Endothelial cell of umbilical vein (primary cell): ENCODE measurements around the gene CDCA3. TPM values are rescaled to one million over a fixed set of nuclear protein-coding genes. Genes with fewer than 3 reads are reported as not detected.
"Not testable (repeated sequence)": the region's sequence is repeated elsewhere in the genome, so short reads cannot be mapped to it uniquely, and the experiment has no call there.

Source experiments
- BruUV-seq: library from RNA; stranded (reverse); fragments of 400-500 nt; replicated peaks from 2 replicates; lab custom pipeline; 2021; lab: Mats Ljungman, UMichigan
- CTCF ChIA-PET: fragments of 300-600, 350-600 bp; sonication (Branson Sonifier 250); formaldehyde crosslinking; loops from one replicate; lab custom pipeline; 2021; ENCODE audit warnings: antibody characterized with exemption, inconsistent platforms; lab: Charles Lee
- POLR2A ChIA-PET: fragments of 300-600, 350-600 bp; sonication (Branson Sonifier 250); formaldehyde crosslinking; loops from one replicate; lab custom pipeline; 2021; ENCODE audit warnings: antibody characterized with exemption, inconsistent platforms; lab: Charles Lee
- DNase-seq: peaks from one replicate; pipeline ENCODE4 v3.0.0-alpha.2; 2011; ENCODE audit warnings: low read depth, low spot score
- FAIRE-seq: peaks from 2 replicates; lab custom pipeline; 2011; peaks lifted over from hg19 to GRCh38; lab: Jason Lieb, UNC
- H2AFZ ChIP-seq: 2 replicates; pipeline ENCODE4 v1.6.0; 2012; ENCODE audit warnings: low read depth, low read length, control low read depth, inconsistent platforms
- H3K27ac ChIP-seq: 2 replicates; pipeline ENCODE4 v1.5.1; 2011; ENCODE audit warnings: low read depth, mild to moderate bottlenecking, control low read depth, low read length, moderate library complexity; ENCODE audit not compliant: insufficient read depth
- H3K27me3 ChIP-seq, 2 experiments: 2 replicates each; pipeline versions ENCODE4 v1.6.0 to v1.6.1; 2011; ENCODE audit warnings: low read length in 2 of 2, mixed read lengths in 1 of 2; ENCODE audit not compliant: control insufficient read depth in 2 of 2, insufficient read depth in 2 of 2
- H3K36me3 ChIP-seq, 2 experiments: 2 replicates in 1 of 2; 3 replicates in 1 of 2; pipeline ENCODE4 v1.5.1; 2011; ENCODE audit warnings: low read length in 2 of 2, mild to moderate bottlenecking in 1 of 2, moderate library complexity in 1 of 2; ENCODE audit not compliant: control insufficient read depth in 2 of 2, insufficient read depth in 2 of 2; ENCODE audit errors: extremely low read depth in 1 of 2
- H3K4me1 ChIP-seq: 3 replicates; pipeline ENCODE4 v1.5.1; 2011; ENCODE audit warnings: mild to moderate bottlenecking, low read length; ENCODE audit not compliant: control insufficient read depth, insufficient read depth; ENCODE audit errors: extremely low read depth
- H3K4me2 ChIP-seq: 2 replicates; pipeline ENCODE4 v1.6.1; 2011; ENCODE audit warnings: low read length, control low read depth, mixed read lengths; ENCODE audit not compliant: insufficient read depth
- H3K4me3 ChIP-seq, 3 experiments: fragments of 200-600 bp in 1 of 3; sonication (generic), shearing (Covaris generic) in 1 of 3; replicated peaks in 1 of 3; 2 replicates each; pipeline ENCODE4 v1.5.1; 2011 to 2016; ENCODE audit warnings: control low read depth in 3 of 3, low read length in 3 of 3, mild to moderate bottlenecking in 2 of 3, inconsistent platforms in 1 of 3, low read depth in 1 of 3, moderate library complexity in 1 of 3; ENCODE audit not compliant: insufficient read depth in 1 of 3
- H3K79me2 ChIP-seq: 2 replicates; pipeline ENCODE4 v1.6.0; 2012; ENCODE audit warnings: low read length, inconsistent platforms; ENCODE audit not compliant: control insufficient read depth, insufficient read depth
- H3K9ac ChIP-seq: replicated peaks from 2 replicates; pipeline ENCODE3; 2011; ENCODE audit warnings: low read length, control low read depth; ENCODE audit not compliant: insufficient read depth; ENCODE audit errors: extremely low read depth
- H3K9me1 ChIP-seq: replicated peaks from 3 replicates; pipeline ENCODE4 v1.6.0; 2011; ENCODE audit warnings: mild to moderate bottlenecking, low read length; ENCODE audit not compliant: control insufficient read depth, insufficient read depth; ENCODE audit errors: extremely low read depth
- H3K9me3 ChIP-seq: replicated peaks from 2 replicates; pipeline ENCODE4 v1.5.1; 2012; ENCODE audit warnings: low read length, inconsistent platforms; ENCODE audit not compliant: control insufficient read depth, insufficient read depth
- H4K20me1 ChIP-seq: replicated peaks from 2 replicates; pipeline ENCODE3; 2011; ENCODE audit warnings: mild to moderate bottlenecking, low read length; ENCODE audit not compliant: control insufficient read depth, insufficient read depth; ENCODE audit errors: extremely low read depth
- EZH2 ChIP-seq: IDR thresholded peaks from 2 replicates; pipeline ENCODE4 v1.6.1; 2012; ENCODE audit warnings: borderline replicate concordance, low read depth, mild to moderate bottlenecking, moderate library complexity, low read length, inconsistent platforms; ENCODE audit not compliant: severe bottlenecking
- FOS ChIP-seq: IDR thresholded peaks from 2 replicates; pipeline ENCODE4 v1.6.1; 2011; ENCODE audit warnings: mild to moderate bottlenecking, low read length, moderate library complexity, borderline replicate concordance; ENCODE audit not compliant: insufficient read depth
- GATA2 ChIP-seq: IDR thresholded peaks from 2 replicates; pipeline ENCODE4 v1.7.0; 2011; ENCODE audit warnings: low read depth, mild to moderate bottlenecking, moderate library complexity, mixed read lengths, low read length; ENCODE audit not compliant: insufficient read length, insufficient read depth
- JUN ChIP-seq: IDR thresholded peaks from 2 replicates; pipeline ENCODE4 v1.6.1; 2011; ENCODE audit warnings: borderline replicate concordance, low read depth; ENCODE audit not compliant: insufficient read length, insufficient read depth
- MYC ChIP-seq: IDR thresholded peaks from one replicate; pipeline ENCODE4 v1.6.1; 2011; ENCODE audit warnings: mild to moderate bottlenecking, low read depth, low read length
- POLR2A ChIP-seq: IDR thresholded peaks from 2 replicates; pipeline ENCODE4 v1.6.1; 2012; ENCODE audit warnings: low read depth, mild to moderate bottlenecking, control low read depth, low read length
- POLR2AphosphoS5 ChIP-seq: IDR thresholded peaks from 2 replicates; pipeline ENCODE4 v1.6.1; 2012; ENCODE audit warnings: low read depth, mild to moderate bottlenecking, control low read depth, low read length, moderate library complexity; ENCODE audit not compliant: insufficient read depth
- dilution Hi-C: fragments of 300-500 bp; cut with MboI; formaldehyde crosslinking; loops from one replicate; pipeline ENCODE4 v1.15.0; 2019; ENCODE audit warnings: low sequenced_read_pairs; ENCODE audit not compliant: extremely low pct_ligation_motif_present
- intact Hi-C: fragments of 100-400 bp; cut with micrococcal nuclease; formaldehyde crosslinking; loops from one replicate; pipeline ENCODE4 v1.10.0; 2022
- polyA plus RNA-seq, 4 experiments: library from polyadenylated mRNA; depleted of rRNA in 3 of 4; stranded (reverse) in 3 of 4; unstranded in 1 of 4; fragments of >200 nt; gene quantifications; 2 replicates each; pipeline versions ENCODE4 v1.2.1 to v1.2.3, GENCODE V29; 2011 to 2012; ENCODE audit warnings: missing spikeins in 1 of 4
- total RNA-seq: library from RNA; stranded (reverse); gene quantifications from 2 replicates; pipeline ENCODE4 v1.2.3, GENCODE V29; 2021
- TF ChIP-seq, protein P1 (sequence below): IDR thresholded peaks from 2 replicates; pipeline ENCODE4 v1.6.1; 2011; ENCODE audit not compliant: insufficient read depth, insufficient read length
- TF ChIP-seq, protein P2 (sequence below), 2 donors: IDR thresholded peaks; 1 replicate in 1 of 2; 2 replicates in 1 of 2; pipeline ENCODE4 v1.5.1; 2011; ENCODE audit warnings: low read length in 2 of 2, mild to moderate bottlenecking in 2 of 2, moderate library complexity in 2 of 2, control low read depth in 1 of 2, inconsistent platforms in 1 of 2, low read depth in 1 of 2; ENCODE audit not compliant: insufficient read depth in 1 of 2; ENCODE audit errors: extremely low read depth in 1 of 2

Gene CDCA3
- total and polyA plus RNA-seq, 2 donors (not counting 3 experiments of a cell fraction or from before 2014, with no cell fraction given): 44.3 to 53.5 TPM

- intact Hi-C loops: no loop called here
- peaks cover 3 to 11% of the 10 kb centered on the region in 2 experiments for H3K36me3 ChIP-seq
- FAIRE-seq (no peak), DNase-seq (no peak)
- no peak overlapping the region for H2AFZ ChIP-seq
- ChIA-PET POLR2A (no interaction called here), CTCF (interaction anchor here (0.6 kb wide), 1 partner anchor 14 kb away, joined by 3 read pairs; the partner anchor contains the start of gene SPSB2)
- dilution Hi-C loops: no loop called here
- peaks cover 10% of the 10 kb centered on the region for H3K4me1 ChIP-seq
- H3K4me3 ChIP-seq: no peak overlapping the region
- no peaks in the 10 kb centered on the region for H3K79me2 ChIP-seq
- BruUV-seq: no TSS peak
- H3K27me3 ChIP-seq: no peaks in the 10 kb centered on the region
- no peak overlapping the region for H3K27ac ChIP-seq
- H3K9me3 ChIP-seq: no peaks in the 10 kb centered on the region
- no peak overlapping the region for H3K9ac ChIP-seq
- H4K20me1 ChIP-seq: no peaks in the 10 kb centered on the region
- no peak for TF ChIP-seq JUN
- no peak for TF ChIP-seq EZH2
- TF ChIP-seq, protein P1, sequence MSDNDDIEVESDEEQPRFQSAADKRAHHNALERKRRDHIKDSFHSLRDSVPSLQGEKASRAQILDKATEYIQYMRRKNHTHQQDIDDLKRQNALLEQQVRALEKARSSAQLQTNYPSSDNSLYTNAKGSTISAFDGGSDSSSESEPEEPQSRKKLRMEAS: no peak
- TF ChIP-seq, protein P2, sequence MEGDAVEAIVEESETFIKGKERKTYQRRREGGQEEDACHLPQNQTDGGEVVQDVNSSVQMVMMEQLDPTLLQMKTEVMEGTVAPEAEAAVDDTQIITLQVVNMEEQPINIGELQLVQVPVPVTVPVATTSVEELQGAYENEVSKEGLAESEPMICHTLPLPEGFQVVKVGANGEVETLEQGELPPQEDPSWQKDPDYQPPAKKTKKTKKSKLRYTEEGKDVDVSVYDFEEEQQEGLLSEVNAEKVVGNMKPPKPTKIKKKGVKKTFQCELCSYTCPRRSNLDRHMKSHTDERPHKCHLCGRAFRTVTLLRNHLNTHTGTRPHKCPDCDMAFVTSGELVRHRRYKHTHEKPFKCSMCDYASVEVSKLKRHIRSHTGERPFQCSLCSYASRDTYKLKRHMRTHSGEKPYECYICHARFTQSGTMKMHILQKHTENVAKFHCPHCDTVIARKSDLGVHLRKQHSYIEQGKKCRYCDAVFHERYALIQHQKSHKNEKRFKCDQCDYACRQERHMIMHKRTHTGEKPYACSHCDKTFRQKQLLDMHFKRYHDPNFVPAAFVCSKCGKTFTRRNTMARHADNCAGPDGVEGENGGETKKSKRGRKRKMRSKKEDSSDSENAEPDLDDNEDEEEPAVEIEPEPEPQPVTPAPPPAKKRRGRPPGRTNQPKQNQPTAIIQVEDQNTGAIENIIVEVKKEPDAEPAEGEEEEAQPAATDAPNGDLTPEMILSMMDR (IDR thresholded peaks at IDR 0.05; ENCODE audit: extremely low read depth in 1 of 2, insufficient read depth in 1 of 2, low read depth in 1 of 2, low read length in 2 of 2): no peak
- no peak for TF ChIP-seq POLR2AphosphoS5
- TF ChIP-seq MYC: no peak
- TF ChIP-seq GATA2: no peak
- no peak for TF ChIP-seq FOS
- no peak for TF ChIP-seq POLR2A
- H3K9me1 ChIP-seq: no peaks in the 10 kb centered on the region
- no peak overlapping the region for H3K4me2 ChIP-seq
Observed at GRCh38 chr12:6887460-6887859, 36.4 kb upstream of the CDCA3 start.

DNA sequence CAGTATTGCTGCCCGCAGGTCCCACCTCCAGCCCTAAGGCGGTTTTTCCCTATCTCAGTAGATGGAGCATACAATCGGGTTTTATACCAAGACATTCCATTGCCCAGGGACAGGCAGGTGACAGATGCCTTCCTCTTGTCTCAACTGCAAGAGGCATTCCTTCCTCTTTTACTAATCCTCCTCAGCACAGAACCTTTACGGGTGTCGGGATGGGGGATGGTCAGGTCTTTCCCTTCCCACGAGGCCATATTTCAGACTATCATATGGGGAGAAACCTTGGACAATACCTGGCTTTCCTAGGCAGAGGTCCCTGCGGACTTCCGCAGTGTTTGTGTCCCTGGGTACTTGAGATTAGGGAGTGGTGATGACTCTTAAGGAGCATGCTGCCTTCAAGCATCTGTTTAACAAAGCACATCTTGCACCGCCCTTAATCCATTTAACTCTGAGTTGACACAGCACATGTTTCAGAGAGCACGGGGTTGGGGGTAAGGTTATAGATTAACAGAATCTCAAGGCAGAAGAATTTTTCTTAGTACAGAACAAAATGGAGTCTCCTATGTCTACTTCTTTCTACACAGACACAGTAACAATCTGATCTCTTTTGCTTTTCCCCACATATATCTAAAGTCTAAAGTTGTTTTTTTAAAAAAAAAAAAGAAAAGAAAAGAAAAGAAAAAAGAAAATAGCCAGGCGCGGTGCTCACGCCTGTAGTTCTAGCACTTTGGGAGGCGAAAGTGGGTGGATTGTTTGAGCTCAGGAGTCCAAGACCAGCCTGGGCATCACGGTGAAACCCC, 35.3 kb upstream of the CDCA3 start:
- H3K36me3 ChIP-seq: peaks cover 3 to 11% of the 10 kb centered on the region in 2 experiments
- H3K9me1 ChIP-seq, intact Hi-C loops, H3K9me3 ChIP-seq, CTCF ChIA-PET, BruUV-seq, H3K27me3 ChIP-seq, H3K4me1 ChIP-seq, H3K9ac ChIP-seq, H2AFZ ChIP-seq, H3K4me3 ChIP-seq, FAIRE-seq, H3K79me2 ChIP-seq, H3K27ac ChIP-seq, dilution Hi-C loops, POLR2A ChIA-PET, DNase-seq, H3K4me2 ChIP-seq, H4K20me1 ChIP-seq: not testable (repeated sequence)
